HG02938 (cell line): ENCODE measurements around the gene SLC26A3.
"Not testable (repeated sequence)": the region's sequence is repeated elsewhere in the genome, so short reads cannot be mapped to it uniquely, and the experiment has no call there.

Experiments
- ATAC-seq: cut with Tn5 transposase; IDR thresholded peaks from one replicate; pipeline ENCODE4 v1.9.1; 2021; ENCODE audit warnings: mild to moderate bottlenecking, moderate library complexity; ENCODE audit not compliant: unreplicated experiment

Gene SLC26A3

DNA sequence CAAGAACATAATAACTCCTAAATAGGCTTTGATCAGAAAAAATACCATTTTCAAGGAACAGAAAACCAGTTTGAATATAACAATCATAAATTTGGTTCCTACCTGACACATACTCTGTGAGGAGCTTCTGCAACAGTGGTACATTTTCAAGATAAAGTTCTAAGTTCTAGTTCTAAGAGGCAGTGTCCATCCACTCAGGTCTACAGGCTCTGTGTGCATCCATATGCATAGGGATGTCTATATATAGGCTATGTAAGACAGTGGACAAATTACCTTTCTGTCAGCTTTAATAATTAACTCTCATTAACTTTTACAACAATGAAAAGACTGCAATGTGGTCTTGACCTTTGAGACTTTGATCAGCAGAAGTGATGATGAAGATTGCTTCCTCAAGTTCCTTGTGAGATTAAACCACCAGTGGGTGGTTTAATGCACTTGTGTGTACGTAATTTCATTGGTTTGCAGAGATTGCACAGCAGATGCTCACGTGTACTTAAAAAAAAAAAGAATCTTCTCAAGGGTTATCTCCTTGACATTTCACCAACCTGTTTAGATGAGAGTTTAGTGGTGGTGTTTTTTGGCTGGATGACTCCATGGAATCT lies at the start of gene SLC26A3:
Gene SLC26A3, minus strand, starts transcription at position 215 of the 602 bp plus-strand sequence. CDS start 8,714 bp downstream, outside the sequence.
- no peak for ATAC-seq

DNA sequence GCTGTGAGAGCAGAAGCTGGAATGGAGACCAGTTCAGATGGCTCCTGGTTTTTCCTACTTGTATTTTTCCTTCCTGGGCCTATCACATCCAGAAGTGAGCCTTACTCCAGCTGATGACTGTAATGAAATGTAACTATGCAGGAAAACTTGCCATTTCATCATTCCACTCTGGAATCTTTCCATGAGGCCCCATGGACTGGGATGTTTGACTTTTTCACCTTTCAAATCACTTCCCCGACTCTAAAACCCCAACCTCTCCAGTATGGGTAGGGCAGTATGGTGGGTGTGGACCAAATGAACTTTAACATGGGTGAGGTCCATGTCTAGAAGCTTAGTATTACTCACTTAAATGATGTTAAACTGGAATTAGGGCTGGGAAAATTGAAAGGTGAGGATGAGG lies 47.6 kb upstream of the SLC26A3 start:
- no peak for ATAC-seq

GRCh38 chr7:107850216-107850615 lies 47.2 kb upstream of the SLC26A3 start:
- no peak for ATAC-seq

GRCh38 chr7:107848211-107848610 lies 45.2 kb upstream of the SLC26A3 start:
- ATAC-seq: not testable (repeated sequence)

DNA sequence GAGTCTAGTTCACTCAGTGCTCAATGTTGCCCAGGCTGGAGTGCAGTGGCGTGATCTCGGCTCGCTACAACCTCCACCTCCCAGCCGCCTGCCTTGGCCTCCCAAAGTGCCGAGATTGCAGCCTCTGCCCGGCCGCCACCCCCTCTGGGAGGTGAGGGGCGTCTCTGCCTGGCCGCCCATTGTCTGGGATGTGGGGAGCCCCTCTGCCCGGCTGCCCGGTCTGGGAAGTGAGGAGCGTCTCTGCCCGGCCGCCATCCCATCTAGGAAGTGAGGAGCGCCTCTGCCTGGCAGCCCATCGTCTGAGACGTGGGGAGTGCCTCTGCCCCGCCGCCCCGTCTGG lies 44.8 kb upstream of the SLC26A3 start:
- not testable (repeated sequence) for ATAC-seq

GRCh38 chr7:107847168-107847835 lies 44.3 kb upstream of the SLC26A3 start:
- ATAC-seq: no peak

DNA sequence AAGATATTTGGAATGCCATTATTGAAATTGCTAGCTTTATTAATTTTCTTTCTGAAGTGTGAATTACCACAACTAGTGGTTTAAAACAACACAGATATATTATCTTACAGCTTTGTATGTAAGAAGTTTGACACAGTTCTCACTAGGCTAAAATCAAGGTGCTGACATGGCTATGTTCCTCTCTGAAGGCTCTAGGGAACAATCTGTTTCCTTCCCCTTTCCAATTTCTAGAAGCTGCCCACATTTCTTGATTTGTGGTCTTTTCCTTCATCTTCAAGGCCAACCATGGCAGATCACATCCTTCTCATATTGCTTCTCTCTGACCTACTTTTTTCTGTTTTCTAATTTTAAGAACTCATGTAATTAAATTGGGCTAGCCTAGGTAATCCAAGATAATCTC lies 43.3 kb upstream of the SLC26A3 start:
- no peak for ATAC-seq

- ATAC-seq: no peak
These were observed 40.2 kb upstream of the SLC26A3 start for GRCh38 chr7:107843184-107843583.

- ATAC-seq: no peak
These were observed 39.2 kb upstream of the SLC26A3 start for GRCh38 chr7:107842213-107842612.

- ATAC-seq: no peak
These were observed 36.0 kb upstream of the SLC26A3 start for GRCh38 chr7:107838816-107839565.

GRCh38 chr7:107838024-107838601 lies 35.1 kb upstream of the SLC26A3 start:
- no peak for ATAC-seq

DNA sequence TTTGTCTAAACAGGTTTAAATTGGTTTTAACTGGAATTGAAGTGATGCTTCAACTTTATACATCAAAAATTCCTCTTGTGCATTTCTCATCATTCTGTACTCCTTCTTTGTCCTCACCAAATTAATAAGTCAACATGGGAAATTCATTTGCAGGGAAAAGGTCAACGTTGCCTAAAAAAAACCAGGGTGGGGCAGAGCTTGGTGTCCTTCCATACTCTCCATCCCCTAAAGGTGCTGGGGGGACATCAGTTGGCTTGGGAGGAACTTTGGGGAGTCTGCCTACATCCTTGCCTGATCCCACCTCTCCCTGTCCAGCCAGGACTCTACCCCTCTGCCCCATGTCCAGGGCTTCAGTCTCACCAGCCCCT lies 34.1 kb upstream of the SLC26A3 start:
- ATAC-seq: no peak

GRCh38 chr7:107836237-107837144 lies 33.5 kb upstream of the SLC26A3 start:
- no peak for ATAC-seq

DNA sequence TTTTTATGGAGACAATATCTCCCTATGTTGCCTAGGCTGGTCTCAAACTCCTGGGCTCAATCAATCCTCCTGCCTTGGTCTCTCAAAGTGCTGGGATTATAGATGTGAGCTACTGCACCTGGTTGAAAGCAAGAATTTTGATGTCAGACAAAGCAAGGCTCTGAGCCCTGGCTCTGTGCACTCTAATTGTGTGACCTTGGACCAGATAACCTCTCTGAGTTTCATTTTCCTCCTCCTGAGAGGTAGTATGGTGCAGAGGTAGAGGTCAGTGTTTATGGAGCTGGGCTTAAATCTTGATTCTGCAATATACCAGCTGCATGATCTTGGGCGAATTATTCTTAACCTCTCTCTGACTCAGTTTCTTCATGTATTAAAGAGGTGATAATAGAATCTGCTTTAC lies 31.4 kb upstream of the SLC26A3 start:
- ATAC-seq: no peak

DNA sequence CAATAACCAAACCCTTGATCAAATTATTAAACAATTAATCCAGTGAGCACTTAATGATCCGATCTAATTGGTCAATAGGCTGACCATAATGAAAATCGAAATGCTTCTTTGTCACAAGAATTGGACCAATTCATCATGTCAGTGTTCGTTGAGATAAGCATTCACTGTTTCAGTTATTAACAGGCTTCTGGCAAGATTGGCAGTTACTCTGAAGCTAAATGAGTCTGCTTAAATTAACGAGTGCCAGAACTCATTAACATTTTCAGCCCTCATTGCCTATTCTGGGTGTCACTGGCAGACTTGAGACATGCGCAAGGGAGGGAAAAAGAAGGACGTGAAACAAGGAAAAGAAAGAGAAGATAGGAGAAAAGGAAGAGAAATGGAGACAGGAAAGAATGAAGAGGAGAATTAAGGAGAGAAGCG lies 30.7 kb upstream of the SLC26A3 start:
- no peak for ATAC-seq

DNA sequence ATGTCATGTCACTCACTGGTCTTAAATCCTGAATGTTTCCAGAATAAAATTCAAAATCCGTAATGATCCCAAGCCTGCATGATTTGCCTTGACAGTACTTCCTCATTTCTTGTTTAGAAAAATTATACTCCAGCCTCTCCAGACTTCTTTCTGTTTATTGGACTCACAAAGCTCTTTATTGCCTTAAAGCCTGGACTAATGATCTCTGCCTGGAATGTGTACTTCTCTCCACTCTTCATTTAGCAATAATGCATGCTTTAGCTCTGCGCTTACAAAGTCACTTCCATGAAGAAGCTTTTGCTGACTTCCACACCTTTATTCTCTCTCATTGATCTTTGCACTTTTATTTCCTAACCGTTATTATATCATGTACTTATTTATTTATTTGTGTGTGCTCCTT lies 27.4 kb upstream of the SLC26A3 start:
- ATAC-seq: no peak

- no peak for ATAC-seq
These were observed 25.5 kb upstream of the SLC26A3 start for GRCh38 chr7:107828540-107828939.

GRCh38 chr7:107827501-107827900 lies 24.5 kb upstream of the SLC26A3 start:
- no peak for ATAC-seq

DNA sequence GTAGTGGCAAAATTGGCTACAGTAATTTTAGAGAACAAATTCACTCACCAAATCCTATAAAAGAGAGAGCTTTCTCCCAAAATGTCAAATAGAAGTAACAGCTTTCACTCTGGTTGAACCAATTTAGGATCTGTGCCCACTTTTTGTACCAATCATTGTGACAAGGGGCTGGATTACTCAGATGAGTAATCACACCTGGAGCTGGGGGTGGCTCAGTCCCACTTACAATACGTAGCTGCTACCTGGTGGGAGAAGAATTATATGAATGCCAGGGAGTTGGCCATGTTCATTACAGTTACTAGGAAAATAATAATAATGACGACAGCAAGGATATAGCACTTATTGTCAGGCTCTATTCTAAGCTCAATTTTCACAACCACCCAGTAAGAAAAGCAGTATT lies 23.4 kb upstream of the SLC26A3 start:
- ATAC-seq: no peak

DNA sequence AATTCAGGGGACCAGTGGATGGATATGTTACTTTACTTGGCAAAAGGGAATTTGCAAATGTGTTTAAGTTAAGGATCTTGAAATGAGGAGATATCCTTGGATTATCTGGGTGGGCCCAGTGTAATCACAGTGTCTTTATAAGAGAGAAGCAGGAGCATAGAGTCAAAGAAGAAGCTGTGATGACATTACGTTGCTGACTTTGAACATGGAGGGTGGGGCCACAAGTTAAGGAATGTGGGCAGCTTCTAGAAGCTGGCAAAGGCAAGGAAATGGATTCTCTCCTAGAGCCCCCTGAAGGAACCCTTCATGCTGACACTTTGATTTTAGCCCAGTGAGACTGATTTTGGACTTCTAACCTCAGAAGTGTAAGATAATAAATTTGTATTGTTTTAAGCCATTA lies 21.8 kb upstream of the SLC26A3 start:
- no peak for ATAC-seq

DNA sequence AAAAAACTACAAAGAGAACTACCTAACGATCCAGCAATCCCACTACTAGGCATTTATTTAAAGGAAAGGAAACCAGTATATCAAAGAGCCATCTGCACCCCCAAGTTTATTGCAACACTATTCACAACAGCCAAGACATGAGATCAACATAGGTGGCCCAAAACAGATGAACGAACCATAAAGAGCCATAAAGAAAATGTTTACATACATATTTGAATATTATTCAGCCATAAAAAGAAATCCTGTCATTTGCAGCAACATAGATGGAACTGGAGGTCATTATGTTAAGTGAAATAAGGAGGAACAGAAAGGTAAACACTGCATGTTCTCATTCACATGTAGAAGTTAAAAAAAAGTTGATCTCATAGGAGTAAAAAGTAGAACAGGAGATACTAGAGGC lies 15.6 kb upstream of the SLC26A3 start:
- ATAC-seq: no peak
